Measurements from ENCODE around the gene LYVE1. TPM values are rescaled to one million over a fixed set of nuclear protein-coding genes. Genes with fewer than 3 reads are reported as not detected.
A peak's percentile ranks its signal among the peaks of the same experiment; 100 is the strongest.

LYVE1 gene
- total RNA-seq = 10 to 100 TPM; 31.3 to 39.4 TPM
- long read RNA-seq, transcript LYVE1-201 (6 exons, 3,273 nt) = major isoform, 15 of 22 reads
- long read RNA-seq, partial matches to known transcripts = 4 of 22 reads
- long read RNA-seq, other reads (novel, unspliced or antisense) = 3 of 22 reads

- no peak for DNase-seq
- ATAC-seq = no peak
- intact Hi-C loops (cut with DNase I, micrococcal nuclease) = no loop called here
Measured at GRCh38 chr11:10568486-10568941, at the start of gene LYVE1. Gene LYVE1 (minus strand): TSS chr11:10568665. CDS start chr11:10568532, 133 bp downstream.

GRCh38 chr11:10617551-10617950 is 49.1 kb upstream of the LYVE1 start:
- ATAC-seq (no peak), DNase-seq (no peak)
- intact Hi-C loops (cut with DNase I, micrococcal nuclease) = no loop called here

GRCh38 chr11:10611979-10612862 is 43.8 kb upstream of the LYVE1 start:
- DNase-seq = no peak
- ATAC-seq = no peak
- intact Hi-C loops (cut with DNase I, micrococcal nuclease) = no loop called here

GRCh38 chr11:10609636-10610035 is 41.2 kb upstream of the LYVE1 start:
- no peak for ATAC-seq
- no peak for DNase-seq
- intact Hi-C loops (cut with DNase I, micrococcal nuclease) = no loop called here

- DNase-seq = no peak
- no peak for ATAC-seq
- intact Hi-C loops (cut with DNase I, micrococcal nuclease) = no loop called here
Measured at GRCh38 chr11:10608584-10608983, 40.1 kb upstream of the LYVE1 start.

GRCh38 chr11:10607462-10608132 is 39.1 kb upstream of the LYVE1 start:
- ATAC-seq = no peak
- DNase-seq = no peak
- intact Hi-C loops (cut with DNase I, micrococcal nuclease) = no loop called here

- DNase-seq (no peak), ATAC-seq (no peak)
- intact Hi-C loops (cut with DNase I, micrococcal nuclease) = no loop called here
Measured at GRCh38 chr11:10606536-10607208, 38.2 kb upstream of the LYVE1 start.

- intact Hi-C loops (cut with DNase I, micrococcal nuclease) = no loop called here
- ATAC-seq = no peak
- DNase-seq = peak; percentile 34 to 59
Measured at GRCh38 chr11:10605941-10606381, 37.5 kb upstream of the LYVE1 start.

GRCh38 chr11:10604798-10605197 is 36.3 kb upstream of the LYVE1 start:
- intact Hi-C loops (cut with DNase I, micrococcal nuclease) = no loop called here
- no peak for ATAC-seq

GRCh38 chr11:10604340-10604748 is 35.9 kb upstream of the LYVE1 start:
- DNase-seq = peak in 1 of 2 donors; percentile 58
- intact Hi-C loops (cut with DNase I, micrococcal nuclease) = no loop called here
- ATAC-seq = no peak

More at GRCh38 chr11:10604798-10605197, 36.3 kb upstream of the LYVE1 start:
- DNase-seq = no peak

- no peak for DNase-seq
- no peak for ATAC-seq
- intact Hi-C loops (cut with DNase I, micrococcal nuclease) = no loop called here
Measured at GRCh38 chr11:10603721-10604297, 35.3 kb upstream of the LYVE1 start.

GRCh38 chr11:10602945-10603344 is 34.5 kb upstream of the LYVE1 start:
- DNase-seq (no peak), ATAC-seq (no peak)
- intact Hi-C loops (cut with DNase I, micrococcal nuclease) = no loop called here

- DNase-seq (no peak), ATAC-seq (no peak)
- intact Hi-C loops (cut with DNase I, micrococcal nuclease) = no loop called here
Measured at GRCh38 chr11:10602366-10602765, 33.9 kb upstream of the LYVE1 start.

GRCh38 chr11:10601837-10602236 is 33.4 kb upstream of the LYVE1 start:
- no peak for DNase-seq
- intact Hi-C loops (cut with DNase I, micrococcal nuclease) = no loop called here
- ATAC-seq = no peak

GRCh38 chr11:10600570-10601248 is 32.2 kb upstream of the LYVE1 start:
- ATAC-seq (no peak), DNase-seq (no peak)
- intact Hi-C loops (cut with DNase I, micrococcal nuclease) = no loop called here

- ATAC-seq (no peak), DNase-seq (no peak)
- intact Hi-C loops (cut with DNase I, micrococcal nuclease) = no loop called here
Measured at GRCh38 chr11:10599388-10600175, 31.1 kb upstream of the LYVE1 start.

GRCh38 chr11:10598816-10599215 is 30.4 kb upstream of the LYVE1 start:
- DNase-seq (no peak), ATAC-seq (no peak)
- intact Hi-C loops (cut with DNase I, micrococcal nuclease) = no loop called here
